GM18951 (cell line): ENCODE results near the gene SYNDIG1.

Experiments
- POLR2A ChIP-seq: IDR thresholded peaks from 4 replicates; pipeline ENCODE4 v1.6.1; 2011; ENCODE audit warnings: mild to moderate bottlenecking; ENCODE audit not compliant: insufficient read length, insufficient read depth; ENCODE audit errors: extremely low read depth
- in situ Hi-C: fragments of 300-500 bp; cut with MboI; formaldehyde crosslinking; loops from one replicate; pipeline ENCODE4 v1.12.0; 2022; ENCODE audit warnings: low sequenced_read_pairs, mixed read lengths, inconsistent platforms; ENCODE audit not compliant: unreplicated experiment

The SYNDIG1 gene

GRCh38 chr20:24696396-24696795, 227.0 kb downstream of the SYNDIG1 start:
- in situ Hi-C loops: no loop called here
- no peak for TF ChIP-seq POLR2A

- TF ChIP-seq POLR2A: no peak
- in situ Hi-C loops: no loop called here
These were observed 228.0 kb downstream of the SYNDIG1 start for GRCh38 chr20:24697411-24697810.

- in situ Hi-C loops: no loop called here
These were observed 228.8 kb downstream of the SYNDIG1 start for GRCh38 chr20:24698189-24698588.

GRCh38 chr20:24698706-24699206, 229.3 kb downstream of the SYNDIG1 start:
- in situ Hi-C loops: no loop called here
- TF ChIP-seq POLR2A: no peak

More at GRCh38 chr20:24698189-24698588, 228.8 kb downstream of the SYNDIG1 start:
- no peak for TF ChIP-seq POLR2A

- in situ Hi-C loops: no loop called here
- no peak for TF ChIP-seq POLR2A
These were observed 230.1 kb downstream of the SYNDIG1 start for GRCh38 chr20:24699321-24700165.

- TF ChIP-seq POLR2A: no peak
- in situ Hi-C loops: no loop called here
These were observed 230.9 kb downstream of the SYNDIG1 start for GRCh38 chr20:24700166-24700860.

- TF ChIP-seq POLR2A: no peak
- in situ Hi-C loops: no loop called here
These were observed 231.6 kb downstream of the SYNDIG1 start for GRCh38 chr20:24701027-24701426.

- TF ChIP-seq POLR2A: no peak
- in situ Hi-C loops: no loop called here
These were observed 232.2 kb downstream of the SYNDIG1 start for GRCh38 chr20:24701668-24702067.

GRCh38 chr20:24702501-24703283, 233.3 kb downstream of the SYNDIG1 start:
- TF ChIP-seq POLR2A: no peak
- in situ Hi-C loops: no loop called here

- no peak for TF ChIP-seq POLR2A
- in situ Hi-C loops: no loop called here
These were observed 233.8 kb downstream of the SYNDIG1 start for GRCh38 chr20:24703284-24703610.

GRCh38 chr20:24704899-24705298, 235.5 kb downstream of the SYNDIG1 start:
- TF ChIP-seq POLR2A: no peak
- in situ Hi-C loops: no loop called here

GRCh38 chr20:24705486-24705885, 236.1 kb downstream of the SYNDIG1 start:
- TF ChIP-seq POLR2A: no peak
- in situ Hi-C loops: no loop called here
